HepG2 (cell line): ENCODE data around the gene PCAT7. TPM values are rescaled to one million over a fixed set of nuclear protein-coding genes. Genes with fewer than 3 reads are reported as not detected.

Experiments used
- ARID2 ChIP-seq: sonication (generic); formaldehyde crosslinking; IDR thresholded peaks from 2 replicates; pipeline ENCODE4 v1.8.1; 2022; ENCODE audit warnings: mild to moderate bottlenecking, missing genetic modification reagents, borderline replicate concordance
- CHCHD3 ChIP-seq: sonication (generic); formaldehyde crosslinking; IDR thresholded peaks from 2 replicates; pipeline ENCODE4 v1.8.0; 2022; ENCODE audit warnings: mild to moderate bottlenecking, missing genetic modification reagents, moderate library complexity
- HNF4G ChIP-seq, 2 experiments: sonication (generic) in 1 of 2; formaldehyde crosslinking in 1 of 2; IDR thresholded peaks; 2 replicates each; pipeline versions ENCODE4 v1.4.0 to v1.6.1; 2011 to 2020; ENCODE audit warnings: borderline replicate concordance in 2 of 2, low read depth in 2 of 2, mild to moderate bottlenecking in 2 of 2, low read length in 1 of 2, missing genetic modification reagents in 1 of 2, moderate library complexity in 1 of 2
- MIXL1 ChIP-seq: IDR thresholded peaks from 2 replicates; pipeline ENCODE4 v1.6.1; 2016
- NRL ChIP-seq: sonication (generic); formaldehyde crosslinking; IDR thresholded peaks from 2 replicates; pipeline ENCODE4 v1.5.0; 2020; ENCODE audit warnings: missing genetic modification reagents, mild to moderate bottlenecking, moderate library complexity, borderline replicate concordance
- RARA ChIP-seq: IDR thresholded peaks from 2 replicates; pipeline ENCODE4 v1.6.1; 2016; ENCODE audit warnings: missing genetic modification reagents, missing compliant biosample characterization
- RXRA ChIP-seq: sonication (generic); formaldehyde crosslinking; IDR thresholded peaks from 2 replicates; pipeline ENCODE4 v1.5.1; 2020; ENCODE audit warnings: missing genetic modification reagents
- ZBTB38 ChIP-seq: sonication (generic); formaldehyde crosslinking; IDR thresholded peaks from 2 replicates; pipeline ENCODE4 v1.5.1; 2020; ENCODE audit warnings: mild to moderate bottlenecking, missing genetic modification reagents
- ZFX ChIP-seq: sonication (generic); formaldehyde crosslinking; IDR thresholded peaks from 2 replicates; pipeline ENCODE4 v1.4.0; 2020; ENCODE audit warnings: mild to moderate bottlenecking, low read depth, missing genetic modification reagents, moderate library complexity
- ZNF292 ChIP-seq: sonication (generic); formaldehyde crosslinking; IDR thresholded peaks from 2 replicates; pipeline ENCODE4 v1.8.1; 2022; ENCODE audit warnings: mild to moderate bottlenecking, low read depth, missing genetic modification reagents, borderline replicate concordance
- ZNF317 ChIP-seq: sonication (generic); formaldehyde crosslinking; IDR thresholded peaks from 2 replicates; pipeline ENCODE4 v1.5.0; 2020; ENCODE audit warnings: mild to moderate bottlenecking, missing genetic modification reagents
- ZNF333 ChIP-seq: sonication (generic); formaldehyde crosslinking; IDR thresholded peaks from 2 replicates; pipeline ENCODE4 v1.4.0; 2020; ENCODE audit warnings: mild to moderate bottlenecking, missing genetic modification reagents, borderline replicate concordance
- ZNF605 ChIP-seq: sonication (generic); formaldehyde crosslinking; IDR thresholded peaks from 2 replicates; pipeline ENCODE4 v1.8.0; 2022; ENCODE audit warnings: mild to moderate bottlenecking, missing genetic modification reagents
- polyA plus RNA-seq, 8 experiments: library from polyadenylated mRNA; depleted of rRNA in 3 of 8; stranded (reverse) in 7 of 8; unstranded in 1 of 8; fragments of >200 nt; fragmentation: Illumina TruSeq in 4 of 8; extraction: Trizol in 4 of 8; gene quantifications; 2 replicates each; pipeline versions ENCODE4 v1.2.1 to v1.2.3, GENCODE V29; 2011 to 2016; ENCODE audit warnings: low read depth in 4 of 8, missing spikeins in 1 of 8, mixed read lengths in 1 of 8; ENCODE audit not compliant: insufficient read depth in 1 of 8
- total RNA-seq, 5 experiments: library from RNA; depleted of rRNA; stranded (reverse); fragments of >200 nt; fragmentation: Illumina TruSeq; extraction: Trizol; gene quantifications; 2 replicates each; pipeline ENCODE4 v1.2.3, GENCODE V29; 2016; ENCODE audit warnings: low read depth in 1 of 5
- TF ChIP-seq, protein P1 (sequence below): sonication (generic); formaldehyde crosslinking; IDR thresholded peaks from 2 replicates; pipeline ENCODE4 v1.4.0; 2020; ENCODE audit warnings: missing genetic modification reagents
- TF ChIP-seq, protein P2 (sequence below): sonication (generic); formaldehyde crosslinking; IDR thresholded peaks from 2 replicates; pipeline ENCODE4 v1.5.0; 2020; ENCODE audit warnings: missing genetic modification reagents
- TF ChIP-seq, protein P3 (sequence below): sonication (generic); formaldehyde crosslinking; IDR thresholded peaks from 2 replicates; pipeline ENCODE4; 2020; ENCODE audit warnings: missing genetic modification reagents, mild to moderate bottlenecking, borderline replicate concordance
- TF ChIP-seq, protein P4 (sequence below): sonication (generic); formaldehyde crosslinking; IDR thresholded peaks from 2 replicates; pipeline ENCODE4 v1.5.0; 2020; ENCODE audit warnings: mild to moderate bottlenecking, missing genetic modification reagents, borderline replicate concordance

PCAT7 gene
- total and polyA plus RNA-seq, 2 of the 13 experiments (the other 11 are each of a cell fraction or from before 2014, with no cell fraction given): 2.3 to 3.9 TPM

DNA sequence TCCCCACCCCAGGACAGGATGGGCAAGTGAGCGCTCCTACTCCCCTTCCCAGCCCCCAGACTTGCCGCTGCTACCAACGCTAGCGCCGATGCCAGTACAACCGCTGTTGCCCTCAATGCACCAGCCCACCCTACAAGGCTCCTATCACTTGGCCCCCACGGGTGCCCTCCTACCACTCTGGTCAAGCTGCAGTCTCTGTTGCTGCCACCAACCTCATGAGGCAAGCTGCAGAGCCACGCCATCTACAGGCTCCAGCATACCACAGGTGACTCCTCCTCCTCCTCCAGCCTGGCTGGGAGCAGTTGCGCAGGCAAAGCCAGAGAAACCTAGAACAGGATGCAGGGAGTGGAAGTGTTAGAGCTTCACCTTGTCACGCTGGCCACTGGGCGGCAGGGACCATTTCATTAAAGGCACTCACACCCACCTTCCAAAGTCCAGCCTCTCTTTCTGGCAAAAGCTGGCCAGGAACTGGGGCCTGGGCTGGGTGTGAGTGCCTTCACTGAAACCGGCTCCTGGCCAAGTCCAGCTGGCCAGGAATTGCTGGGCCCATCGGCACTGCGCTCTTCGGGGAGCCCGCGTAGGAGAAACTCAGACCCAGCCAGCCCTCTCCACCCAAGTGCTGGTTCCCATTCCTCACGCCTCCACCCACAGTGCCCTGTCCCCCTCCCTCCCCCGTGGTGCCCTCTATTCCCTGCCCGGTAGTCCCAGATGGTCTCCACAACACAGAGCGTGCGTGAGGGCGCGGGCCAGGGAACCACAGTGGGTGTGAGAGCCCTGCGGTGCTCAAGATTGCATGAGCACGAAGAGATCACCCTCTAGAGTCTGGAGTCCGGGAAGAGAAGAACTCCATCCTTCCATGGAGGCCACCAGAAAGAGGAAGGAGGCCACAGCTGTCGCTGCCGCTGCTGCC is 1.6 kb upstream of the PCAT7 start (continued):
- TF ChIP-seq, protein P1, sequence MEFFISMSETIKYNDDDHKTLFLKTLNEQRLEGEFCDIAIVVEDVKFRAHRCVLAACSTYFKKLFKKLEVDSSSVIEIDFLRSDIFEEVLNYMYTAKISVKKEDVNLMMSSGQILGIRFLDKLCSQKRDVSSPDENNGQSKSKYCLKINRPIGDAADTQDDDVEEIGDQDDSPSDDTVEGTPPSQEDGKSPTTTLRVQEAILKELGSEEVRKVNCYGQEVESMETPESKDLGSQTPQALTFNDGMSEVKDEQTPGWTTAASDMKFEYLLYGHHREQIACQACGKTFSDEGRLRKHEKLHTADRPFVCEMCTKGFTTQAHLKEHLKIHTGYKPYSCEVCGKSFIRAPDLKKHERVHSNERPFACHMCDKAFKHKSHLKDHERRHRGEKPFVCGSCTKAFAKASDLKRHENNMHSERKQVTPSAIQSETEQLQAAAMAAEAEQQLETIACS (CRISPR knock-in tag): no peak
- 0 out of 2 replicates have a peak, but pooled peaks have one; percentile 25 for TF ChIP-seq ZNF317 (CRISPR knock-in tag)
- 0 out of 2 replicates have a peak, but pooled peaks have one; percentile 10 for TF ChIP-seq NRL (CRISPR knock-in tag)
- TF ChIP-seq ZNF292: peak; percentile 73; the same call in 1 of the 2 replicates
- TF ChIP-seq, protein P2, sequence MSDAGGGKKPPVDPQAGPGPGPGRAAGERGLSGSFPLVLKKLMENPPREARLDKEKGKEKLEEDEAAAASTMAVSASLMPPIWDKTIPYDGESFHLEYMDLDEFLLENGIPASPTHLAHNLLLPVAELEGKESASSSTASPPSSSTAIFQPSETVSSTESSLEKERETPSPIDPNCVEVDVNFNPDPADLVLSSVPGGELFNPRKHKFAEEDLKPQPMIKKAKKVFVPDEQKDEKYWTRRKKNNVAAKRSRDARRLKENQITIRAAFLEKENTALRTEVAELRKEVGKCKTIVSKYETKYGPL (CRISPR knock-in tag): no peak
- peak; percentile 75; the same call in 1 of the 2 replicates for TF ChIP-seq ZNF605 (CRISPR knock-in tag)
- TF ChIP-seq, protein P3, sequence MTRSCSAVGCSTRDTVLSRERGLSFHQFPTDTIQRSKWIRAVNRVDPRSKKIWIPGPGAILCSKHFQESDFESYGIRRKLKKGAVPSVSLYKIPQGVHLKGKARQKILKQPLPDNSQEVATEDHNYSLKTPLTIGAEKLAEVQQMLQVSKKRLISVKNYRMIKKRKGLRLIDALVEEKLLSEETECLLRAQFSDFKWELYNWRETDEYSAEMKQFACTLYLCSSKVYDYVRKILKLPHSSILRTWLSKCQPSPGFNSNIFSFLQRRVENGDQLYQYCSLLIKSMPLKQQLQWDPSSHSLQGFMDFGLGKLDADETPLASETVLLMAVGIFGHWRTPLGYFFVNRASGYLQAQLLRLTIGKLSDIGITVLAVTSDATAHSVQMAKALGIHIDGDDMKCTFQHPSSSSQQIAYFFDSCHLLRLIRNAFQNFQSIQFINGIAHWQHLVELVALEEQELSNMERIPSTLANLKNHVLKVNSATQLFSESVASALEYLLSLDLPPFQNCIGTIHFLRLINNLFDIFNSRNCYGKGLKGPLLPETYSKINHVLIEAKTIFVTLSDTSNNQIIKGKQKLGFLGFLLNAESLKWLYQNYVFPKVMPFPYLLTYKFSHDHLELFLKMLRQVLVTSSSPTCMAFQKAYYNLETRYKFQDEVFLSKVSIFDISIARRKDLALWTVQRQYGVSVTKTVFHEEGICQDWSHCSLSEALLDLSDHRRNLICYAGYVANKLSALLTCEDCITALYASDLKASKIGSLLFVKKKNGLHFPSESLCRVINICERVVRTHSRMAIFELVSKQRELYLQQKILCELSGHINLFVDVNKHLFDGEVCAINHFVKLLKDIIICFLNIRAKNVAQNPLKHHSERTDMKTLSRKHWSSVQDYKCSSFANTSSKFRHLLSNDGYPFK (CRISPR knock-in tag): 0 out of 2 replicates have a peak, but pooled peaks have one; percentile 38
- TF ChIP-seq CHCHD3: no peak
- TF ChIP-seq, protein P4, sequence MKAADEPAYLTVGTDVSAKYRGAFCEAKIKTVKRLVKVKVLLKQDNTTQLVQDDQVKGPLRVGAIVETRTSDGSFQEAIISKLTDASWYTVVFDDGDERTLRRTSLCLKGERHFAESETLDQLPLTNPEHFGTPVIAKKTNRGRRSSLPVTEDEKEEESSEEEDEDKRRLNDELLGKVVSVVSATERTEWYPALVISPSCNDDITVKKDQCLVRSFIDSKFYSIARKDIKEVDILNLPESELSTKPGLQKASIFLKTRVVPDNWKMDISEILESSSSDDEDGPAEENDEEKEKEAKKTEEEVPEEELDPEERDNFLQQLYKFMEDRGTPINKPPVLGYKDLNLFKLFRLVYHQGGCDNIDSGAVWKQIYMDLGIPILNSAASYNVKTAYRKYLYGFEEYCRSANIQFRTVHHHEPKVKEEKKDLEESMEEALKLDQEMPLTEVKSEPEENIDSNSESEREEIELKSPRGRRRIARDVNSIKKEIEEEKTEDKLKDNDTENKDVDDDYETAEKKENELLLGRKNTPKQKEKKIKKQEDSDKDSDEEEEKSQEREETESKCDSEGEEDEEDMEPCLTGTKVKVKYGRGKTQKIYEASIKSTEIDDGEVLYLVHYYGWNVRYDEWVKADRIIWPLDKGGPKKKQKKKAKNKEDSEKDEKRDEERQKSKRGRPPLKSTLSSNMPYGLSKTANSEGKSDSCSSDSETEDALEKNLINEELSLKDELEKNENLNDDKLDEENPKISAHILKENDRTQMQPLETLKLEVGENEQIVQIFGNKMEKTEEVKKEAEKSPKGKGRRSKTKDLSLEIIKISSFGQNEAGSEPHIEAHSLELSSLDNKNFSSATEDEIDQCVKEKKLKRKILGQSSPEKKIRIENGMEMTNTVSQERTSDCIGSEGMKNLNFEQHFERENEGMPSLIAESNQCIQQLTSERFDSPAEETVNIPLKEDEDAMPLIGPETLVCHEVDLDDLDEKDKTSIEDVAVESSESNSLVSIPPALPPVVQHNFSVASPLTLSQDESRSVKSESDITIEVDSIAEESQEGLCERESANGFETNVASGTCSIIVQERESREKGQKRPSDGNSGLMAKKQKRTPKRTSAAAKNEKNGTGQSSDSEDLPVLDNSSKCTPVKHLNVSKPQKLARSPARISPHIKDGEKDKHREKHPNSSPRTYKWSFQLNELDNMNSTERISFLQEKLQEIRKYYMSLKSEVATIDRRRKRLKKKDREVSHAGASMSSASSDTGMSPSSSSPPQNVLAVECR: peak; percentile 42; the same call in 1 of the 2 replicates
- peak; percentile 13; the same call in 1 of the 2 replicates for TF ChIP-seq RARA (CRISPR knock-in tag)
- no peak for TF ChIP-seq ARID2 (CRISPR knock-in tag)
- TF ChIP-seq HNF4G (IDR thresholded peaks at IDR 0.05; ENCODE audit: borderline replicate concordance, low read depth, low read length): no peak
- TF ChIP-seq HNF4G (CRISPR knock-in tag; IDR thresholded peaks at IDR 0.05; ENCODE audit: borderline replicate concordance, low read depth): 0 out of 2 replicates have a peak, but pooled peaks have one; percentile 58
- peak; percentile 36; the same call in 1 of the 2 replicates for TF ChIP-seq RXRA (CRISPR knock-in tag)
- 0 out of 2 replicates have a peak, but pooled peaks have one; percentile 42 for TF ChIP-seq ZNF333 (CRISPR knock-in tag)
- TF ChIP-seq ZBTB38 (CRISPR knock-in tag): 0 out of 2 replicates have a peak, but pooled peaks have one; percentile 22
- TF ChIP-seq MIXL1 (CRISPR knock-in tag): peak; percentile 18; the same call in 1 of the 2 replicates
- peak; percentile 61; the same call in 1 of the 2 replicates for TF ChIP-seq ZFX
